D721Med (cell line): ENCODE data around the gene ATP6V1B1.
"Not testable (repeated sequence)": the region's sequence is repeated elsewhere in the genome, so short reads cannot be mapped to it uniquely, and the experiment has no call there.

ENCODE experiments used
- DNase-seq: peaks from one replicate; pipeline ENCODE4 v3.0.0; 2011; ENCODE audit warnings: low spot score; ENCODE audit not compliant: insufficient read length
- FAIRE-seq: peaks from 2 replicates; lab custom pipeline; 2011; peaks lifted over from hg19 to GRCh38; lab: Jason Lieb, UNC
- TF ChIP-seq, protein P1 (sequence below): IDR thresholded peaks from 2 replicates; pipeline ENCODE4 v1.5.1; 2012; ENCODE audit warnings: mild to moderate bottlenecking, control low read depth; ENCODE audit not compliant: insufficient read depth; ENCODE audit errors: missing control alignments

ATP6V1B1 gene

DNA sequence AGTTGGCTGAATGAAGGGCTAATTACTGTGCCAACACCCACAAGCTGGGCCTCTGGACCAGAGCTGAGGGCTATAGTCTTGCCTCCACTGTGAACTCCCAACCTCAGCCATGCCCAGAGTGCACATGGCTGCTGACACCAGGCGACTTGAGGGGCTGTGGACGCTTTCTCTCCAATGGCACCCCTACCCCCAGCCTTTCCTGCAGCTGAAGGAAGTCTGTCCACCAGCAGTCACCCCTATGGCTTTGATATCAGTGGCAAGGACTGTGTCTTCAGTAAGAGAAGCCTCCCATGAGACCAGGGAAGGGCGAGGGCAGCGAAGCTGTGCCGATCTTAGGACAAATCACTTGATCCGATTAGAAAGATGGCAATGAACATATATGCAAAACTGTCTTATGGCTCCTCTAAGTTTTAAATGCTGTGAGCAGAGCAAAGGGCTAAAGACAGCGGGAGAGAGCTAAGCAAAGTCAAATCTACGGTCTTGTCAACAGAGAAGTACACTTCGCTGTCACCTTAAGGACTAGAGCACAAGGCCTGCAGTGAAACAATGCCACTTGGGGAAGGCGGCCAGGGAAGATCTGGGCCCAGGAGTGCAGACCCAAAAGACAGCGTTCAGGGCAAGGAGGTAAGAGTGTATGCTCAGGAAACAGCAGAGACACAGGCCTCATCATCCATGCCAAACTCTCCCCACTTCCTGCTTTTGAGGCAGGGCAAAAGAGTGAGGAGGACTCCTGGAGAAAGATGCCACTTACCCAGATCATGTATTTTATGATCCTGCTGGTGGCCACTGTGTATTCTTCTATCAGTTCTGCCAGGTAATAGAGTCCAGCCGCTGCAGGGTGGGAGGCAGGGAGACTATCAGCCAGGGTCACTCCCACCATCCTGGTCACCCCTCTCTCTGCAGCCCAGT, 57.5 kb downstream of the ATP6V1B1 start:
- FAIRE-seq (no peak), DNase-seq (no peak)
- TF ChIP-seq, protein P1, sequence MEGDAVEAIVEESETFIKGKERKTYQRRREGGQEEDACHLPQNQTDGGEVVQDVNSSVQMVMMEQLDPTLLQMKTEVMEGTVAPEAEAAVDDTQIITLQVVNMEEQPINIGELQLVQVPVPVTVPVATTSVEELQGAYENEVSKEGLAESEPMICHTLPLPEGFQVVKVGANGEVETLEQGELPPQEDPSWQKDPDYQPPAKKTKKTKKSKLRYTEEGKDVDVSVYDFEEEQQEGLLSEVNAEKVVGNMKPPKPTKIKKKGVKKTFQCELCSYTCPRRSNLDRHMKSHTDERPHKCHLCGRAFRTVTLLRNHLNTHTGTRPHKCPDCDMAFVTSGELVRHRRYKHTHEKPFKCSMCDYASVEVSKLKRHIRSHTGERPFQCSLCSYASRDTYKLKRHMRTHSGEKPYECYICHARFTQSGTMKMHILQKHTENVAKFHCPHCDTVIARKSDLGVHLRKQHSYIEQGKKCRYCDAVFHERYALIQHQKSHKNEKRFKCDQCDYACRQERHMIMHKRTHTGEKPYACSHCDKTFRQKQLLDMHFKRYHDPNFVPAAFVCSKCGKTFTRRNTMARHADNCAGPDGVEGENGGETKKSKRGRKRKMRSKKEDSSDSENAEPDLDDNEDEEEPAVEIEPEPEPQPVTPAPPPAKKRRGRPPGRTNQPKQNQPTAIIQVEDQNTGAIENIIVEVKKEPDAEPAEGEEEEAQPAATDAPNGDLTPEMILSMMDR, result no peak

DNA sequence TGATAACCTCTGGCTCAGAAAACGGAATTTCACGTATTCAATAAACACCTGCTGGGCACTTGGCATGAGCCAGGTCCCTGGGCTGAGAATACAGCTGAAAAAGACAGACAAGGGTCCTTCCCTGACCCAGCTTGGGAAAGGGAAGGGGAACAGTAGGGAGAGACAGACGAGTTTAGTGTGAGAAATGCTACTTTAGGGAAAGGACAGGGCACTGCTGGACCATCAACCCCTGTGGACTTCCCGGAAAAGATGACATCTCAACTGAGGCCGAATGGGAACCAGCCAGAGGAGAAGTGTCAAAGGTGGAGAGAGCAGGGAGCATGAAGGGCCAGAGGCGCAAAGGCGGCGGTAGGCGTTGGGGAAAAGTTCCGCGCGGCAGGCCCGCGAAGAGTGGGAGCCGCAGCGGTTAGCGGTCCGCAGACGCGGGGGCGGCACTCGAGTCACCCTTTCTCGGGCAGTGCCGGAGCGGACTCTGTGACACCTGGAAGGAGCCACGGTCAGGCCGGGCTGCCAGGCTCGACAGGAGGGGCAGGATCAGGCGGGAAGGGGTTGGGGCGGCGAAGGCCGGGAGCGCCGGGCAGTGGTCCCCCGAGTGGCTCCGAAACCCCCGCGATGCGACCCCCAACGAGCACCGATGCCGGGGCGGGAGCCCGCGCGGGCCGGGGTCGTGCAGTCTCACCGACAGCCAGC, 58.5 kb downstream of the ATP6V1B1 start:
- TF ChIP-seq, protein P1, result no peak
- no peak for DNase-seq
- FAIRE-seq, result no peak

DNA sequence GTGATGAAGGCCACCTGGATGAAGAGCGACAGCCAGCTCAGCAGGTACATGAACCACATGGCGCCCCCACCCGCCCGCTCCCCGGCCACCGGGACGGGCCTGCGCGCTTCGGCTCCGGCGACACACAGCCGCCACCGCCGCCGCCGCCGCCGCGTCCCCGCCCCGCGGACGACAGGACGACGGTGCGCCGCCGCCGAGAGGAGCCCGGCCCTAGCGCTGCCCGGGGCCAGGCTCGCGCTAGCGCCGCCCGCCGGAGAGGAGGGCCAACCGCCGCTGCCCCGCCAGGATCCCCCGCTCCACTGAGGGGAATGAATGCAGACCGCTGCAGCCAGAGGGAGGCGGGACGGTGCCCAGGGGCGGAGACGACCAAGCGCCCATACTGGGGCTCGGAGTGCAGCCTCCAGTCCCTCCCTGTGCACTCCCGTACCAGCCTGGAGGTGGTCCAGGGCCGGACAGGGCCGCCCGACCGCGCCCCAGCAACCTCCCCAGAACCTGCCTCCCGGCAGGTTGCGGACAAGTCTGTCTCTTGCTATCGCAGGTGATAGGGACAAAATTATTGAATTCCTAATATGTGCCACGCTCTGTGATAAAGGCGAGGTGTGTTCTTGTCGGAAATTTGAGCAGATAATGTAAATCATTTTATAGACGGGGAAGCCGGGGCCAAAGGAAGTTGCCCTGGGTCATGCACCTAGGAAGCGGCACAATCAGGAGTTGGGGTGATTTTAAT, 59.2 kb downstream of the ATP6V1B1 start, which contains the start of gene TEX261:
Gene TEX261 (minus strand): TSS at position 175 of the 727 bp plus-strand sequence. CDS start 116 bp downstream, at position 59.
- TF ChIP-seq, protein P1, result peak; percentile 68
- FAIRE-seq (no peak), DNase-seq (peak; percentile 81)

DNA sequence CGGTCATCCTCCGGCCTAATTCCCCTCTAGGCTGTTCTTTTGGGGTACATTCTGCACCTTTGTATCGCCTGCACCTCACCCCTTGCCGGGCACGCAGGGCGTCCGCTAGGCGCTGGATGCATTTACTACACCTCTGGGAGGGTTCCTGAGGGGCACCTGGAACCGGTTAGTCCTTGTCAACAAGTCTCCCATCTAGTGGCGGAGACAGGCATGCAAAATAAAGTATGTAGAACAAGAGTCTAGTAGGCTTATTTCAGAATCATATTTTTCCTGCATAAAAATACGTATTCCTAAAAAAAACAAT, 59.7 kb downstream of the ATP6V1B1 start:
- FAIRE-seq, result no peak
- no peak for DNase-seq
- TF ChIP-seq, protein P1, result peak; percentile 24

DNA sequence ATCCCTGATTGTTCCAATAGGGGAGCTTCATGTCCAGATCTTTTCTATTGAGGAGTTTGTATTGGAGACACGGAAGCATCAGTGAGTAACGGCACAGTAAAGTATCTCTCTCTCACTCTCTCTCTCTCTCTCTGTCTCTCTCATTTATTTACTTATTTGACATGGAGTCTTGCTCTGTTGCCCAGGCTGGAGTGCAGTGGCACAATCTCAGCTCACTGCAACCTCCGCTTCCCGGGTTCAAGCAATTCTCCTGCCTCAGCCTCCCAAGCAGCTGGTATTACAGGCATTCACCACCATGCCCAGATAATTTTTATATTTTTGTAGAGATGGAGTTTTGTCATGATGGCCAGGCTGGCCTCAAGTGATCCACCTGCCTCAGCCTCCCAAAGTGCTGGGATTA, 63.2 kb downstream of the ATP6V1B1 start:
- not testable (repeated sequence) for FAIRE-seq, DNase-seq

DNA sequence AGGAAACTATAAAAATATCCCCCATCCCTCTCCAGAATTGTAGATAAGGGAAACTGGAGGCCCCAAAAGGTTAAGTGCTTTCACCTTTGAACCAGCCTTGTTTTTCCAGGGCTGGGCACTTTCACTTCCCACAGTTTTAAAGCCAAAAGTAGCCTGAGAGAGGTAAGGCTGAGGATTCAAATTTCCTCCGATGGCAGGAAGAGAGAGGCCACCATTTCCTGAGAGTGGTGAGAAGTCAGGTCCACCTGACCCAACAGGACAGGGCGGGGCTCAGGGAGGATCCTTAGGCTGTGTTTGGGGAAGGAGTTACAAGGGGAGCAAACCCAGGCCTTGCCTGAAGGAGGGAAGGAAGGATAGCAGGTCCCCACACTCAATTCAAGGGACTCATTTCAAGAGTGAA, 63.7 kb downstream of the ATP6V1B1 start:
- FAIRE-seq, result no peak
- no peak for DNase-seq
- TF ChIP-seq, protein P1, result no peak

DNA sequence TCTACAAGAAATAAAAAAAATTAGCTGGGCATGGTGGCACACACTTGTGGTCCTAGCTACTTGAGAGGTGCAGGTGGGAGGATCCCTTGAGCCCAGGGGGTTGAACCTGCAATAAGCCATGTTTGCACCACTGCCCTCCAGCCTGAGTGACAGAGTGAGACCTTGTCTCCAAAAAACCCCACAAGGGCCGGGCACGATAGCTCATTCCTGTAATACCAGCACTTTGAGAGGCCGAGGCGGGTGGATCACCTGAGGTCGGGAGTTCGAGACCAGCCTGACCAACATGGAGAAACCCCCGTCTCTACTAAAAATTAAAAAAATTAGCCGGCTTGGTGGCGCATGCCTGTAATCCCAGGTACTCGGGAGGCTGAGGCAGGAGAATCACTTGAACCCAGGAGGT, 64.2 kb downstream of the ATP6V1B1 start:
- FAIRE-seq, result not testable (repeated sequence)

More for the DNA sequence above, 64.2 kb downstream of the ATP6V1B1 start:
- not testable (repeated sequence) for DNase-seq
